Naive thymus-derived CD8-positive, alpha-beta T cell (primary cell): Measurements from ENCODE around the gene ATG16L2. TPM values are rescaled to one million over a fixed set of nuclear protein-coding genes. Genes with fewer than 3 reads are reported as not detected.
"Not testable (repeated sequence)": the region's sequence is repeated elsewhere in the genome, so short reads cannot be mapped to it uniquely, and the experiment has no call there.

ENCODE experiments used
- ATAC-seq, 2 donors: fragments of 150-1000 bp; cut with Tn5 transposase in 1 of 2; sonication (Bioruptor Pico), chemical (Tn5 transposase) in 1 of 2; 1 replicate in 1 of 2; 2 replicates in 1 of 2; pipeline ENCODE4 v1.10.0; 2021; ENCODE audit warnings: mild to moderate bottlenecking in 2 of 2, moderate library complexity in 2 of 2
- POLR2A ChIA-PET: fragments of 350-600 bp; sonication (Branson Sonifier 250); formaldehyde crosslinking; loops from one replicate; lab custom pipeline; 2021; ENCODE audit warnings: antibody characterized with exemption; lab: Charles Lee
- DNase-seq, 10 donors: peaks; one replicate each; pipeline versions ENCODE4 v3.0.0 to v3.0.0-alpha.2; 2020 to 2022
- H3K27ac Mint-ChIP-seq, 10 donors: one replicate each; pipeline ENCODE4 v1.8.0; 2020 to 2022; ENCODE audit warnings: mild to moderate bottlenecking in 10 of 10, mixed read lengths in 10 of 10, moderate library complexity in 4 of 10, inconsistent platforms in 1 of 10
- H3K27me3 Mint-ChIP-seq, 5 donors: one replicate each; pipeline ENCODE4 v1.8.0; 2021 to 2022; ENCODE audit warnings: mixed read lengths in 5 of 5
- H3K36me3 Mint-ChIP-seq, 3 donors: one replicate each; pipeline ENCODE4 v1.8.0; 2020 to 2022; ENCODE audit warnings: mixed read lengths in 3 of 3, mild to moderate bottlenecking in 2 of 3, inconsistent platforms in 1 of 3
- H3K4me1 Mint-ChIP-seq, 4 donors: one replicate each; pipeline ENCODE4 v1.8.0; 2021 to 2022; ENCODE audit warnings: mixed read lengths in 4 of 4
- H3K4me3 Mint-ChIP-seq, 10 donors: one replicate each; pipeline ENCODE4 v1.8.0; 2020 to 2022; ENCODE audit warnings: mild to moderate bottlenecking in 10 of 10, mixed read lengths in 10 of 10, moderate library complexity in 6 of 10, inconsistent platforms in 1 of 10
- H3K9me3 Mint-ChIP-seq, 9 donors: one replicate each; pipeline ENCODE4 v1.8.0; 2020 to 2022; ENCODE audit warnings: mixed read lengths in 9 of 9, mild to moderate bottlenecking in 3 of 9, inconsistent platforms in 1 of 9, moderate library complexity in 1 of 9
- polyA plus RNA-seq, 3 donors: library from polyadenylated mRNA; unstranded; fragments of 300-500 nt; fragmentation: Illumina TruSeq; gene quantifications; one replicate each; pipeline ENCODE4 v1.2.3, GENCODE V29; 2021
- total RNA-seq, 8 experiments: library from RNA in 2 of 8; stranded (reverse) in 2 of 8; gene quantifications; one replicate each; pipeline ENCODE4 v1.2.3 and lab custom pipeline; 2021 to 2026

Gene ATG16L2
- total and polyA plus RNA-seq, 5 experiments from 2014 or later, result 9.9 to 157 (median 12.1) TPM

DNA sequence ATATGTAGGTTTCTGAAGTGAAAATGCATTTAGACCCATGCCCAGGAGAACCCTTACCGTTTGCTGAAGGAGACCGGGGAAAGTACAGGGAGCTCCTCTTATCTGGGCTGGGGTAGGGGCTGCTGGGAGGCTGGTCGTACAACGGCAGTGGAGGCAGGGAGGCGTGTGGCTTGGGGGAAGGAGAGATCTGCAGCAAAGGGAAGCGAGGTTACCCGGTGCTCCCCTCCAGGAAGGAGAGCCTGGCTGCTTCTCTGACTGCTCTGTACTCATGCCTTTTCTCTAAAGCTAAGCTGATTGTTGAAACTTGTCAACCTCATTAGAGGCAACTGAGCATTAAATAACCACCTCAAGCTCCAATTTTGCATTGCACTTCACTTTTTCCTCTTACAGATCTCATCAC, 27.2 kb downstream of the ATG16L2 start:
- peaks cover 4 to 86% (median 9%) of the 10 kb centered on the region in 3 donors for H3K36me3 Mint-ChIP-seq
- POLR2A ChIA-PET, result interaction anchor here (0.7 to 0.9 kb wide), 3 partner anchors 91 to 478 kb away, joined by 3 to 11 read pairs (median 6); no protein-coding TSS in a partner anchor
- H3K27me3 Mint-ChIP-seq, result no peaks in the 10 kb centered on the region

GRCh38 chr11:72842126-72842525, 27.9 kb downstream of the ATG16L2 start:
- Mint-ChIP-seq H3K4me1 (peaks cover 0 to 4% (median 0%) of the 10 kb centered on the region in 4 donors), H3K27ac (peak overlapping the region in 3 of 10 donors; percentile 19 to 65 (median 33)), H3K36me3 (peaks cover 4 to 87% (median 9%) of the 10 kb centered on the region in 3 donors), H3K4me3 (no peak overlapping the region), H3K9me3 (no peaks in the 10 kb centered on the region), H3K27me3 (no peaks in the 10 kb centered on the region)
- POLR2A ChIA-PET, result interaction anchor here (0.8 kb wide), 1 partner anchor 92 kb away, joined by 3 read pairs; no protein-coding TSS in a partner anchor
- ATAC-seq (no peak), DNase-seq (no peak)

More for the DNA sequence above, 27.2 kb downstream of the ATG16L2 start:
- ATAC-seq, result no peak
- Mint-ChIP-seq H3K4me3 (no peak overlapping the region), H3K27ac (peak overlapping the region in 1 of 10 donors; percentile 66), H3K9me3 (no peaks in the 10 kb centered on the region), H3K4me1 (peaks cover 0 to 4% (median 0%) of the 10 kb centered on the region in 4 donors)
- DNase-seq, result no peak

DNA sequence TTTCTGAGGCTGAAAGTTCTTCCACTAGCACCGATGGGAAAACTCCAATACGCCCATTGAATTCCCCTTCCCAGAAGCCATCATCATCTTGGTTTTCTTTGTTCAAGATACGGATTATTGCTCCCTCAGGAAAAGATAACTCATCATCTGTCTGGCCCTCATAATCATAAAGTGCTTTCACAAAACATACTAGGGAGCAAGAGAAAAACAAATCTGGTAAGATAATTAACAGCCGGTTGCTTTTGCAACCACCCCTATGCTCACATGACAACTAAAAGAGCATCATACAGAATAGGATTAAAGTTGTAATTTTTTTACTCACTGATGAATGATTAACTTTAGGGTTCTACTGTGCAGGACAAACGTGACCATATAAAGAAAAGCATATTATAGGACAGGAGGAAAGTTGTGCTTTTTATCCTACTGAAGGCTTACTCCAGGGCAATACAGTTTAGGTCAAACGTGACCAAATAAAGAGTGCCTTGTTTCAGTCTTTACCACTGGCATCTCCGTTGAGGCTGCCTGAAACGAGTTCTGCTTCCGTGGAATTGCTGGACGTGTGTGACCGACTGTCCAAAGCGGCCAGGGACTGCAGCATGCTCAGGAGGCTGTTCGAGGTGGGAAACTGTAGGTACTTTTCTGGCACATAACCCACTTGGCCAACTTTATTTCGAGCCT, 28.6 kb downstream of the ATG16L2 start:
- Mint-ChIP-seq H3K27ac (peak overlapping the region in 2 of 10 donors; percentile 16 to 25), H3K9me3 (no peaks in the 10 kb centered on the region), H3K4me3 (no peak overlapping the region), H3K27me3 (no peaks in the 10 kb centered on the region), H3K36me3 (peaks cover 4 to 83% (median 8%) of the 10 kb centered on the region in 3 donors), H3K4me1 (peaks cover 0 to 4% (median 0%) of the 10 kb centered on the region in 4 donors)
- no peak for DNase-seq
- POLR2A ChIA-PET, result no interaction called here
- ATAC-seq, result no peak

DNA sequence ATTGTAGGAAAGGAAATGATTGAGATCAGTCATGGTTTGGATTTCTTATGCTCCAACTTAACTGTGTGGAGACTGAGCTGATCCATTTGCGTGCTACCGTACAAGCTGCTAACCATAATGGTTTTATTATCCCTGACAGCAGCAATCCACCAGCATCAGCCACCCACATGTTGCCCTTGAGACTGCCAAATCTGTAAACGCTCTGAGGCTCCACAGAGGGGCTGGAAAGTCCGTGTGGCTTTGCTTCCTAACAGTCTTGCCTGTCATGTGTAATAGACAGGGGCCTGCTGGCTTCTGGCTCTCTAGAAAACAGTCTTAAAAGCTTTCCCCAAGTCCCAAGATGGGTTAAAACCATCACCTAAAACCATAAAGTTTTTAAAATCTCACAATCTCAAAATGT, 30.1 kb downstream of the ATG16L2 start:
- Mint-ChIP-seq H3K9me3 (no peaks in the 10 kb centered on the region), H3K27me3 (no peaks in the 10 kb centered on the region), H3K4me3 (no peak overlapping the region), H3K27ac (peak overlapping the region in 3 of 10 donors; percentile 31 to 81 (median 74)), H3K4me1 (peaks cover 0 to 7% (median 5%) of the 10 kb centered on the region in 4 donors), H3K36me3 (peaks cover 4 to 72% (median 6%) of the 10 kb centered on the region in 3 donors)
- ATAC-seq, result no peak
- DNase-seq, result no peak
- POLR2A ChIA-PET, result no interaction called here

DNA sequence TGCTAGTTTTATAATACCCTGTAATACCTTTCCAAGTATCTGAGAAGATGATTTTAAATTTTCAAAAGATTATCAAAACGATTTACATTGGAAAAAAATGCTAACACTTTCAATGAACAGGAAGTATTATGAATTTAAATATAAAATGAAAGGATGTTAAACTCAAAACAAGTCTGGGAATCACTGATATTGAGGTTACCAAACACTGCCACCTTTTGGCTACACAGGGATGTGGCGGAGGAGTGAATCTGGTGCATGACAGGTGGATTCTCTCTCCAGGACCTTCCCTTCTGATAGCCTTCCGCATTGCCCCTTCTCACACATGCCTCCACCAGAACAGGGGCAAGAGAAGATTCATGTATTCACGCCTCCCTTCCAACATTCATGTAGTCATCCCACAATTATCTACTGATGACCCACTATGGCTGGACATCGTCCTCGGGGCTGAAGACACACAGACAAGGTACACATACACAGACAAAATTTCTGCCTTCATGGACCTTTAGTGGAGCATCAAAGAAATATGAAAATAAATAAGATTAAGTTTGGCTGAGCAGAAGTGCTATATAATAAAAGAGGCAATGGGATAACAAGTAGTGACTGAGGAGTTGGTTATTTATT, 34.7 kb downstream of the ATG16L2 start:
- Mint-ChIP-seq H3K36me3 (peaks cover 0 to 29% (median 0%) of the 10 kb centered on the region in 3 donors), H3K27ac (peak overlapping the region in 7 of 10 donors; percentile 1 to 77 (median 58)), H3K9me3 (no peaks in the 10 kb centered on the region), H3K4me1 (peaks cover 1 to 20% (median 8%) of the 10 kb centered on the region in 4 donors), H3K27me3 (no peaks in the 10 kb centered on the region), H3K4me3 (no peak overlapping the region)
- ATAC-seq (peak; percentile 42 to 63), DNase-seq (peak in 7 of 10 donors; percentile 13 to 54 (median 37))
- POLR2A ChIA-PET, result no interaction called here

DNA sequence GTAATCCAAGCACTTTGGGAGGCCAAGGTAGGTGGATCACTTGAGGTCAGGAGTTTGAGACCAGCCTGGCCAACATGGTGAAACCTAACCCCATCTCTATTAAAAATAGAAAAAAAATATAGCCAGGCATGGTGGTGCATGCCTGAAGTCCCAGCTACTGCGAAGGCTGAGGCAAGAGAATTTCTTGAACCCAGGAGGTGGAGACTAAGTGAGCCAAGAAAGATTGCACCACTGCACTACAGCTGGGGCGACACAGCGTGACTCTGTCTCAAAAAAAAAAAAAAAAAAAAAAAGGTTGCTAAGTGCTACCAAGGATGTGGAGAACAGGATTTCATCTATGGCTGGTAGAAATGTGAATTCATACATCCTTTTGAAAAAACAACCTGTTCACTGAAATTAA, 36.6 kb downstream of the ATG16L2 start:
- DNase-seq (no peak), ATAC-seq (no peak)
- no peak overlapping the region for H3K27ac Mint-ChIP-seq
- H3K4me3 Mint-ChIP-seq, result no peak overlapping the region
- H3K9me3 Mint-ChIP-seq, result no peaks in the 10 kb centered on the region
- POLR2A ChIA-PET, result no interaction called here
- peaks cover 0 to 17% (median 2%) of the 10 kb centered on the region in 3 donors for H3K36me3 Mint-ChIP-seq
- H3K4me1 Mint-ChIP-seq, result peaks cover 1 to 18% (median 10%) of the 10 kb centered on the region in 4 donors
- no peaks in the 10 kb centered on the region for H3K27me3 Mint-ChIP-seq

DNA sequence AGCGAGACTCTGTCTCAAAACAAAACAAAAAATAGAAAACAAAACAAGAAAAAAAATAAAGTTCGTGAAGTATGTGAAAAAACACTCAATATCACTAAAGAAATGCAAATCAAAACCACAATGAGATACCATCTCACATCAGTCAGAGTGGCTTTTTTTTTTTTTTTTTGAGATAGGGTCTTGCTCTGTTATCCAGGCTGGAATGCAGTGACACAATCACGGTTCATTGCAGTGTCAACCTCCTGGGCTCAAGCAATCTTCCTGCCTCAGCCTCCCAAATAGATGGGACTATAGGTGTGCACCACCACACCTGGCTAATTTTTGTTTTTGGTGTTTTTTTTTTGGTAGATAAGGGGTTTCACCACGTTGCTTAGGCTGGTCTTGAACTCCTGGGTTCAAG, 37.5 kb downstream of the ATG16L2 start:
- H3K27ac Mint-ChIP-seq, result no peak overlapping the region

GRCh38 chr11:72856065-72856464, 41.9 kb downstream of the ATG16L2 start:
- H3K27me3 Mint-ChIP-seq, result no peaks in the 10 kb centered on the region

More for the DNA sequence above, 37.5 kb downstream of the ATG16L2 start:
- H3K9me3 Mint-ChIP-seq, result no peaks in the 10 kb centered on the region
- POLR2A ChIA-PET, result no interaction called here
- H3K4me3 Mint-ChIP-seq, result no peak overlapping the region
- peaks cover 0 to 12% (median 2%) of the 10 kb centered on the region in 3 donors for H3K36me3 Mint-ChIP-seq
- no peak for ATAC-seq
- H3K27me3 Mint-ChIP-seq, result no peaks in the 10 kb centered on the region
- H3K4me1 Mint-ChIP-seq, result peaks cover 1 to 18% (median 10%) of the 10 kb centered on the region in 4 donors
- DNase-seq, result no peak

DNA sequence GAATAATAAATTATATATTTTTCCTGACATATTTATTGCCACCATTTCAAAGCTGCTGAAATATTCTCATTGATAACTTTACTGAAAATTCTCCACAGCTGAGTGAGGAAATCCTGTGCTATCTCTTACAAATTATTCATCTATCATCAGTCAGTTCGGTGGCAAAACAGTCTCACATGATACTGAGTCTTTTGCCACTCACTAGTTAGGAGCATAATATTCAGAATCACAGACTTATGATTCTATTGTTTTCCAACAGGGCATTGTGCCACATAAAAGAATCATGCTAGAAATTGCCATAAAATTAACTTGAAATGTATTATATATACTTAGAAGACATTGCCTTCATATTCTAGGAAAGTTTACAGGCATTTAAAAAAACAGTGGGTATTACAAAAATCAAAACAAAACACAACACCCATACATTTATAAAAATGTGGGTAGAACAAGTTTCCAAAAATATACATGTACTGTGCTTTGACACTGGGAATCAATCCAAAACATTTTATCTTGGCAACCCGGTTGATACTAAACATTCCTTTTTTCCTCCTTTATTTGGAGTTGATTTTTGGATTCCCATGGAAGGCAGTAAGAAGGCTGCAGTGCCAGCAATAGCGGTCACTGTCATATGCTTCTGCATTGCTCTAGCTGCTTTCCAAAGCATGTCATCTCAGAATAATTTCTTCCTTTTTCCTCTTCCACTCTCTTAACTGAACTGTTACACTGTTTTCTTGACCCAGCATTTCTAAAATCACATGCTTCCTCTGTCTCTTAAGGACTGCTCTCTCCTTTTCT, 42.5 kb downstream of the ATG16L2 start:
- H3K4me3 Mint-ChIP-seq, result no peak overlapping the region
- POLR2A ChIA-PET, result interaction anchor here (0.8 kb wide), 1 partner anchor 660 kb away, joined by 5 read pairs; no protein-coding TSS in a partner anchor
- no peak for ATAC-seq
- H3K4me1 Mint-ChIP-seq, result peaks cover 0 to 9% (median 6%) of the 10 kb centered on the region in 4 donors
- H3K9me3 Mint-ChIP-seq, result no peaks in the 10 kb centered on the region
- H3K27me3 Mint-ChIP-seq, result no peaks in the 10 kb centered on the region
- H3K36me3 Mint-ChIP-seq, result peaks cover 9 to 32% (median 18%) of the 10 kb centered on the region in 3 donors
- H3K27ac Mint-ChIP-seq, result peak overlapping the region in 2 of 10 donors; percentile 1 to 77
- no peak for DNase-seq

More at GRCh38 chr11:72856065-72856464, 41.9 kb downstream of the ATG16L2 start:
- POLR2A ChIA-PET, result no interaction called here
- Mint-ChIP-seq H3K9me3 (no peaks in the 10 kb centered on the region), H3K4me3 (no peak overlapping the region), H3K4me1 (peaks cover 0 to 9% (median 7%) of the 10 kb centered on the region in 4 donors), H3K27ac (no peak overlapping the region), H3K36me3 (peaks cover 9 to 29% (median 15%) of the 10 kb centered on the region in 3 donors)
- no peak for DNase-seq
- no peak for ATAC-seq

DNA sequence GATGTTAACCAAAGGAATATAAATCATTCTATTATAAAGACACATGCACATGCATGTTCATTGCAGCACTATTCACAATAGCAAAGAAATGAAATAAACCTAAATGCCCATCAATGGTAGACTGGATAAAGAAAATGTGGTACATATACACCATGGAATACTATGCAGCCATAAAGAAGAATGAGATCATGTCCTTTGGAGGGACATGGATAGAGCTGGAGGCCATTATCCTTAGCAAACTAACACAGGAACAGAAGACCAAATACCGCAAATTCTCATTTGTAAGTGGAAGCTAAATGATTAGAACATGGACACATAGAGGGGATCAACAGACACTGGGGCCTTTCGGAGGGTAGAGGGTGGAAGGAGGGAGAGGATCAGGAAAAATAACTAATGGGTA, 44.1 kb downstream of the ATG16L2 start:
- peak overlapping the region in 1 of 10 donors; percentile 39 for H3K27ac Mint-ChIP-seq
- H3K36me3 Mint-ChIP-seq, result peaks cover 9 to 32% (median 18%) of the 10 kb centered on the region in 3 donors
- not testable (repeated sequence) for H3K9me3 Mint-ChIP-seq, DNase-seq, H3K4me3 Mint-ChIP-seq, H3K27me3 Mint-ChIP-seq, ATAC-seq, H3K4me1 Mint-ChIP-seq
- POLR2A ChIA-PET, result interaction anchor here (1.3 kb wide), 1 partner anchor 284 kb away, joined by 3 read pairs; the partner anchor contains the start of gene FCHSD2

GRCh38 chr11:72859126-72859525, 44.9 kb downstream of the ATG16L2 start:
- Mint-ChIP-seq H3K9me3 (no peaks in the 10 kb centered on the region), H3K27ac (no peak overlapping the region), H3K36me3 (peaks cover 9 to 34% (median 18%) of the 10 kb centered on the region in 3 donors), H3K4me1 (peaks cover 0 to 5% (median 2%) of the 10 kb centered on the region in 4 donors), H3K4me3 (no peak overlapping the region), H3K27me3 (no peaks in the 10 kb centered on the region)
- no peak for ATAC-seq
- DNase-seq, result no peak
- POLR2A ChIA-PET, result no interaction called here

DNA sequence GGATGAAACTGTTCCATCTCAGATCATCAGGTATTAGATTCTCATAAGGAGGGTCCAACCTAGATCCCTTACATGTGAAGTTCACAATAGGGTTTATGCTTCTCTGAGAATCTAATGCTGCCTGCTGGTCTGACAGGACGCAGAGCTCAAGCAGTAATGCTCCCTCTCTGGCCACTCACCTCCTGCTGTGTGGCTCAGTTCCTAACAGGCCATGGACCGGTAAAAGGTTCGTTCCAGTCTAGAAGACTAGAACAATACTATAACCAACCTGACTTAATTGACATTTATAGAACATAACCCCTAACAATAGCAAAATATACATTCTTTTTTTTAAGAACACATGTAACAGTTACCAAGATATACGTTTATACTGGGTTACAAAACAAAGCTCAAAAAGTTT, 45.8 kb downstream of the ATG16L2 start:
- no peak for DNase-seq
- POLR2A ChIA-PET, result no interaction called here
- Mint-ChIP-seq H3K27me3 (no peaks in the 10 kb centered on the region), H3K4me1 (peaks cover 0 to 3% (median 1%) of the 10 kb centered on the region in 4 donors), H3K27ac (no peak overlapping the region), H3K36me3 (peaks cover 9 to 31% (median 16%) of the 10 kb centered on the region in 3 donors), H3K9me3 (no peaks in the 10 kb centered on the region), H3K4me3 (no peak overlapping the region)
- ATAC-seq, result no peak
